ENCODE measurements around the gene KIRREL1. TPM values are rescaled to one million over a fixed set of nuclear protein-coding genes. Genes with fewer than 3 reads are reported as not detected.

KIRREL1 gene
- total RNA-seq, 1 experiment from 2014 or later: 45.4 TPM

DNA sequence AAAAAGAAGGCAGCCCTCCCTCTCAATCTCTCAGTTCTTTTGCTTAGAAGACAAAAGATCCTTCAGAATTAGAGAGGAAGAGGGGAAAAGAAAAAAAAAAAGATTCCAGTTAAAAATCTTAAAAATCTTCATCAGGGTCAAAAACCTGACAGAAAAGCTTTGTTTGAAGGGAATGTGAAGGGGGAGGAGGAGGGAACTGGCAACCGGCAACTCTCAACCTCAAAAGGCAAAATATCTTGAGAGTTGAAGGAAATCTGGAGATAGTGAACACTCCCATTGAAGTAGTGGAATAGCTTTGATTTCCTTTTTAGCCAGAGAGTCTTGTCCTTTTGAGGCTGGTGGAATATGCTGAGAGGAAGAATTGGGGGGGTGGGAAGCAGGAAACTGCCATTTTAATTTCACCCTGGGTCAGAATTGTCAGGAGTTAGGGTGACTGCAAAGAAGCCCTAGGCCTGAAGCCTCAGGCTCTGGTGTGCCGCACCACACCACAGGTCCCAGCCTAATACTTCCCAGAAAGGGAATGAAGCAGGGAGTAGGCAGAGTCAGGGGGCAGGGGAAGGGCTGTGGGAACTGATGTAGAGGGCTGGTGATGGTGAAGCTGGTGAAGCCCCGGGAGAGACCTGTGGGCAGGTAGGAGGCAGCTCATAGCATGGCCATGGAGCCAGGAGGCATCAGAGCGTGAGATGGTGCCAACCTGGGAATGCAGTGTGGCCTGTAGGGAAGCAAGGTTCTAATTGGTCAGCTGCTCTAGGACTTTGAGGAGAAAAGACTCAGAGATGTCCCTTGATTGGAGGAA lies 24.6 kb downstream of the KIRREL1 start:
- Mint-ChIP-seq H3K9me3 (ENCODE audit: unreplicated experiment) (no peaks in the 10 kb centered on the region), H3K27me3 (ENCODE audit: insufficient read depth, unreplicated experiment) (no peaks in the 10 kb centered on the region), H3K27ac (ENCODE audit: unreplicated experiment) (peak overlapping the region; percentile 79), H3K4me3 (ENCODE audit: unreplicated experiment) (no peak overlapping the region), H3K4me1 (ENCODE audit: low read depth, unreplicated experiment) (peaks cover 66% of the 10 kb centered on the region), H3K36me3 (ENCODE audit: insufficient read depth, unreplicated experiment) (no peaks in the 10 kb centered on the region)
- BruUV-seq (replicated peaks): no TSS peak
- TF ChIP-seq, protein P1, sequence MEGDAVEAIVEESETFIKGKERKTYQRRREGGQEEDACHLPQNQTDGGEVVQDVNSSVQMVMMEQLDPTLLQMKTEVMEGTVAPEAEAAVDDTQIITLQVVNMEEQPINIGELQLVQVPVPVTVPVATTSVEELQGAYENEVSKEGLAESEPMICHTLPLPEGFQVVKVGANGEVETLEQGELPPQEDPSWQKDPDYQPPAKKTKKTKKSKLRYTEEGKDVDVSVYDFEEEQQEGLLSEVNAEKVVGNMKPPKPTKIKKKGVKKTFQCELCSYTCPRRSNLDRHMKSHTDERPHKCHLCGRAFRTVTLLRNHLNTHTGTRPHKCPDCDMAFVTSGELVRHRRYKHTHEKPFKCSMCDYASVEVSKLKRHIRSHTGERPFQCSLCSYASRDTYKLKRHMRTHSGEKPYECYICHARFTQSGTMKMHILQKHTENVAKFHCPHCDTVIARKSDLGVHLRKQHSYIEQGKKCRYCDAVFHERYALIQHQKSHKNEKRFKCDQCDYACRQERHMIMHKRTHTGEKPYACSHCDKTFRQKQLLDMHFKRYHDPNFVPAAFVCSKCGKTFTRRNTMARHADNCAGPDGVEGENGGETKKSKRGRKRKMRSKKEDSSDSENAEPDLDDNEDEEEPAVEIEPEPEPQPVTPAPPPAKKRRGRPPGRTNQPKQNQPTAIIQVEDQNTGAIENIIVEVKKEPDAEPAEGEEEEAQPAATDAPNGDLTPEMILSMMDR (IDR thresholded peaks at IDR 0.05; ENCODE audit: insufficient read depth in 1 of 2, low read depth in 1 of 2, low read length in 1 of 2, severe bottlenecking in 1 of 2, unreplicated experiment in 1 of 2): no peak
- H3K36me3 ChIP-seq (ENCODE audit: control insufficient read depth, insufficient read depth, low read length): no peaks in the 10 kb centered on the region
- no peaks in the 10 kb centered on the region for H3K27me3 ChIP-seq (replicated peaks; ENCODE audit: control insufficient read depth, insufficient read depth, low read length)
- peaks cover 61% of the 10 kb centered on the region for H3K4me1 ChIP-seq
- intact Hi-C loops (cut with micrococcal nuclease; ENCODE audit: unreplicated experiment): loop anchor here (2.0 kb wide), 1 partner anchor 15 kb away; no protein-coding TSS in a partner anchor
- DNase-seq: no peak
- H3K4me3 ChIP-seq (ENCODE audit: low read depth, low read length): no peak overlapping the region
- no peaks in the 10 kb centered on the region for H3K9me3 ChIP-seq
- CTCF ChIA-PET: interaction anchor here (0.7 to 1.6 kb wide), 3 partner anchors 18 to 126 kb away, joined by 3 to 5 read pairs (median 3); no protein-coding TSS in a partner anchor
- POLR2A ChIA-PET: interaction anchor here (0.6 kb wide), 2 partner anchors 14 to 41 kb away, joined by 3 read pairs; no protein-coding TSS in a partner anchor

GRCh38 chr1:158019171-158019868 lies 25.9 kb downstream of the KIRREL1 start:
- H3K27me3 Mint-ChIP-seq (ENCODE audit: insufficient read depth, unreplicated experiment): no peaks in the 10 kb centered on the region

More at GRCh38 chr1:158019171-158019868, 25.9 kb downstream of the KIRREL1 start:
- H3K9me3 ChIP-seq: no peaks in the 10 kb centered on the region
- TF ChIP-seq, protein P1 (IDR thresholded peaks at IDR 0.05; ENCODE audit: insufficient read depth in 1 of 2, low read depth in 1 of 2, low read length in 1 of 2, severe bottlenecking in 1 of 2, unreplicated experiment in 1 of 2): no peak
- H3K27ac Mint-ChIP-seq (ENCODE audit: unreplicated experiment): peak overlapping the region; percentile 79
- H3K4me1 Mint-ChIP-seq (ENCODE audit: low read depth, unreplicated experiment): peaks cover 53% of the 10 kb centered on the region
- H3K36me3 Mint-ChIP-seq (ENCODE audit: insufficient read depth, unreplicated experiment): no peaks in the 10 kb centered on the region
- ChIA-PET POLR2A (interaction anchor here (0.6 to 1.1 kb wide), 5 partner anchors 8 to 92 kb away, joined by 3 to 6 read pairs (median 3); partner anchors contain the start of gene KIRREL1), CTCF (interaction anchor here (1.0 to 1.9 kb wide), 5 partner anchors 9 to 68 kb away, joined by 3 to 17 read pairs (median 5); partner anchors contain the start of gene KIRREL1)
- DNase-seq: peak; percentile 63 to 73
- no peaks in the 10 kb centered on the region for H3K36me3 ChIP-seq (ENCODE audit: control insufficient read depth, insufficient read depth, low read length)
- peaks cover 61% of the 10 kb centered on the region for H3K4me1 ChIP-seq
- intact Hi-C loops (cut with micrococcal nuclease; ENCODE audit: unreplicated experiment): loop anchor here (1.0 to 2.0 kb wide), 2 partner anchors 8 to 17 kb away; no protein-coding TSS in a partner anchor
- no TSS peak for BruUV-seq (replicated peaks)
- H3K4me3 ChIP-seq (ENCODE audit: low read depth, low read length): no peak overlapping the region
- no peaks in the 10 kb centered on the region for H3K9me3 Mint-ChIP-seq (ENCODE audit: unreplicated experiment)
- H3K4me3 Mint-ChIP-seq (ENCODE audit: unreplicated experiment): peak overlapping the region; percentile 21
- no peaks in the 10 kb centered on the region for H3K27me3 ChIP-seq (replicated peaks; ENCODE audit: control insufficient read depth, insufficient read depth, low read length)
